ENCODE measurements around the gene HEATR9.

The HEATR9 gene

DNA sequence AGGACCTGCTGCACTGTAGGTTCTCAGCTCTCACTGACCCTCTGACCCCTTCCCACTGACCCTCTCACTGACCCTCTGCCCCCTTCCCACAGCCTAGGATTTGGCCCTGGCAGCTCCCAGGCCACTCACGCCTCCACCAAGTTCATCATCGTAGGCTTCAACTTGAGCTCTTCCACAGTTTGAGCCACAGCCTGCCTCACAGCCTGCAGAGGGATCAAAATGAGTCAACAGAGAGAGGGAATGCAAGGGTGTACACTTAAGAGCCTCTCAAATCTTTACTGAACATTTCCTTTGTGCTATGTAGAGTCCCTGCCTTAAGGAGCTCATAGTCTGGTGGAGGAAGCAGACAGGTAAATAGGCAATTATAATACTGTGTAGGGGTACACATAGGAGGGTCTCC is 12.1 kb downstream of the HEATR9 start:
- DNase-seq: no peak

DNA sequence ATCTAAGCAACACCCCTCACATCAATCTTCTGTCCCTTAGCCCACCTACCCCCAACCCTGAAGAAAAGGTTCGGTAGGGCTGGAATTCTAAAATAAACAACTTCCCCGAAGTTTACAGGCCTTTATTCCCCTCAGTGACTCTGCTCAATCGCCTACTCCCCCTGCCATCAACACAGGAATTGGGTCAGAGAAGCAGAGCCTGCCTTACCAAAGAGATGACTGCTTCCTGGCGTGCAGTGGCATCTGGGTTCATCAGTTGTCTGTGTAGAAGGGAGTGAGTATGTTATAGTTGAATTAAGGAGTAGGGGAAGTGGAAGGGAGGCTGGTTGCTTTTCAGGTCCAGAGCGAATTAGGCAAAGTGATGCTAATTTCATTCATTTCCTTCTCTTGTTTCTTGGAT is 12.7 kb downstream of the HEATR9 start:
- DNase-seq: no peak

DNA sequence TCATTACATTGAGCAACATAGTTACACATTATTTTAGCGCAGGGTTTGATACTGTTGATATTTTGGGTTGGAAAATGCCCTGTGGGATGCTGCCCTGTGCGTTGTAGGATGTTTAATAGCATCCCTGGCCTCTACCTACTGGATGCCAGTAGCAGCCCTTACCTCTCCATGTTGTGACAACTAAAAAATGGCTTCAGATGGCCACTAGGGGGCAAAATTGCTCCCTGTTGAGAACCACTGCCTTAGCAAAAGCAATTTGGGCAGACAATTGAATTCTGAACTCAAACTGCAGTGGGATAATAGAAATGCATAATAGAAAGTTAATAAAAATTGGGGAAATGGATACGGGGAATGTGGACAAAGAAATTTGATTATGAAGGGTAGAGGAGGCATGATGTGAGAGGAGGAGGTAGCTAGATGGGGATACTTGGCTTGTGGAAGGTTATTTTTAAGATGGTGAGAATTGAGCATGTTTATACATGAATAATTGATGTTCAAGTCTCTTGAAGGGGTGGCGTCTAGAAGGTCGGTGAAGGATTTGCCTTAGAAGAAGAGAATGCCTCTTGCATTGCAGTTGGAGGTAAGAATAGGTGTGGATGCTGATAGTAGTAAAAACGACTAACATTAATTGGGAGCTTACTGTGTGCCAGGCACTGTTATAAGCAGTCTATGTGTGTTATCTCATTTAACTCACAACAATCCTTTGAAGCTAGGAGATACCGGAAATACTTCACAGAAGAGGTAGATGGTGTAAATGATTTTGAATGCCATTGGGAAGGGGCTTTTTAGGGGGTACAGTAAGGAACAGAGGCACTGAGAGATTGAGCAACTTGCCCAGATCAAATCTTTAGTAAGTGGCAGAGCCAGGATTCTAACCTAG is 19.0 kb downstream of the HEATR9 start:
- DNase-seq: peak; percentile 59

DNA sequence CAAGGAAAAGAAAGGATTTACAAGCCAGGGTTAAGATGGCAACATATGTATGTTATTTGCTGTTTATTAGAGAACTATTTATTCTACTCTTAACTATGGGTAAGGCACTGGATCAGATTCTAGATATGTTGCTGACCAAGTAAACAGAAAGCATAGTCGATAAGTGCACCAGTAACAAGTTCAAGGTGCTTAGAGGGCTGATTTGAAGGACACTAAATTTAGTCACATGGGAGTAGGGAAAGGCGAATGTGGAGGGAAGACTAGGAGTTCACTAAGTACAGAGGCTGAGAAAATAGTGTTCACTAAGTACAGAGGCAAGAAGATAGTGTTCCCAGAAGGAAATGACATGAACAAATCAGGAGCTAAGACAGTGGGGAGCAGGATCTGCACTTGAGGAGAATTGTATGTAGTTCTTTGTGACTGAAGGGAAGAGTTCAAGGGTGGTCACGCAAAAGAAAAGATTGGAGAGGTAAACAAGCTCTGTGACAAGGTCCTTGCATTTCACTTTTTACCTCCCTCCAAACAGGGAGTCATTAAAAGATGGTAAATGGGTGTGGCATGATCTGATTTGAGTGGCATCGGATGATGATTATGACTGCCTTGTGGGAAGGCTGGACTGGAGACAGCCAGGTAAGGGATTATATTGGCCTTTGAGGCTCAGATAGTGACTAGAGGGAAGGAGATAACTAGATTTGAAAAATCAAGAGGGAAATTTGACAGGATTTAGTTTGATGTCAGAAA is 20.9 kb downstream of the HEATR9 start:
- no peak for DNase-seq

DNA sequence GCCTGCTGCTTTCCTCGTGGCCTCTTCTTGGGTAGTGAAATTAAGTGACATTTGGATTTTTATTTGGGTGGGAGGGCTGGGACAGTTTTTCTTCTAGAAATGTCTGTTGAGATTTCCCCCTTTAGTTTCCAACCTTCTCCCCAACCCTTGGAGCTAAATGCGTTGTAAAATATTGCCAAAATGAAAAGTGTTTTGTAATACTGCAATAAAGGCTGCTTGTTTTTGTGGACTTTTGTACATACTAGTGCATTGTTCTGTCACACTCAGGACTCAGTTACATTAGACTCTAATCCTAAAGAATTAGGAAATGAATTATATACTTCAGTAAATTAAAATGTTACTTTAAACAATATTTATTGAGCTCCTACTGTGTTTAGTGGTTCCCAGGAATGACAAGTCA is 21.7 kb downstream of the HEATR9 start:
- no peak for DNase-seq

DNA sequence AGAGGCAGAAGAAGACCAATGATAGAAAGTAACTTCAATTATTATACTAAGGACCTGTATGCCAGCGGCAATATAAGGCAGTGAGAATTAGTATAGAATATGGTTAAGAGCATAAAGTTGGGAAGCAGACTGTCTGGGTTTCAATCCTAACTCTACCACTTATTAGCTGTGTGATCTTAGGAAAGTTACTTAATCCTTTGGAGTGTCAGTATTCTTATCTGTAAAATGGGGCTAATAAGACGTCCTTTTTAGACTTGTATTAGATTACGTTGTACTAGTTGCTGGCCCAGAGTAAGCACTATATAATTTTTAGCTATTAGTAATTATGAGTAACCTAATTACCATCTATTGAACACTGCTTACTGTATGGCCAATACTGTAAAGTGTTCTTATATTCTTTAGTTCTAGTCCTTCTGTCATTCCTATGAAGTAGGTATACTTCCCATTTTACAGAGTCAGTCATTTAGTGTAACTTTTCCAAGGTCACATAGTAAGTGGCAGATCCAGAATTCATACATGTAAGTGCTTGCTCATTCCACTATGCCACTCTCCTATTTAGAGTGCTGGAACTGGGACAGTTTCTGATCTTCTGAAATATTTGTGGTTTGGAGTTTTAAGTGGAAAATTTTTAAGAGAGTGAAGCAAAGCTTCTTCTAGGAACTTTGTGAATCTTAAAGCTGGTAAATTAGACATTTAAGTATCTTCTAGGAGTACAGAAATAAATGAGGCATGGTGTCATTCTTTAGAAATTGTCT is 22.5 kb downstream of the HEATR9 start:
- DNase-seq: no peak

DNA sequence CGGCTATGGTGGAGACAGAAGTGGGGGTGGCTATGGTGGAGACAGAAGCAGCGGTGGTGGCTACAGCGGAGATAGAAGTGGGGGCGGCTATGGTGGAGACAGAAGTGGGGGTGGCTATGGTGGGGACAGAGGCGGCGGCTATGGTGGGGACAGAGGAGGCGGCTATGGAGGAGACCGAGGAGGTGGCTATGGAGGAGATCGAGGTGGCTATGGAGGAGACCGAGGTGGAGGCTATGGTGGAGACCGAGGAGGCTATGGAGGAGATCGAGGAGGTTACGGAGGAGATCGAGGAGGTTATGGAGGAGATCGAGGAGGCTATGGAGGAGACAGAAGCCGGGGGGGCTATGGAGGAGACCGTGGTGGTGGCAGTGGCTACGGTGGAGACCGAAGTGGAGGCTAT is 24.1 kb downstream of the HEATR9 start:
- no peak for DNase-seq

DNA sequence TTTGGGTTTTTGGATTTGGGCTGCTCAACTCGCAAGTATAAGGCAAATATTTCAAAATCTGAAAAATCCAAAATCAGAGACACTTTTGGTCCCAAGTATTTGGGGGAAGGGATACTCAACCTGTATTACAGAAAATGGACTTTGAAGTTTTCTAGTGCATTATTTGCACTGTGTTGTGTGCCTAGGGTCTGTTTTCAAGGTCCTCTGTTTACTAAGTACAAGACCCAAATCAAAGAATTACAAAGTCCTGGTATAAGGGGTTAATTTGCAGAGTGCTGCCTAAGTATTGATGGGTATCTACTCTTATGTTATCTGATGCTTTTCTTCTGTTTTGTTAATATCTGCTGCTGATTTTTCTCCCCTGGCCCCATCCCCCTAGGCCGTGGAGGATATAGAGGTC is 25.0 kb downstream of the HEATR9 start:
- DNase-seq: no peak

DNA sequence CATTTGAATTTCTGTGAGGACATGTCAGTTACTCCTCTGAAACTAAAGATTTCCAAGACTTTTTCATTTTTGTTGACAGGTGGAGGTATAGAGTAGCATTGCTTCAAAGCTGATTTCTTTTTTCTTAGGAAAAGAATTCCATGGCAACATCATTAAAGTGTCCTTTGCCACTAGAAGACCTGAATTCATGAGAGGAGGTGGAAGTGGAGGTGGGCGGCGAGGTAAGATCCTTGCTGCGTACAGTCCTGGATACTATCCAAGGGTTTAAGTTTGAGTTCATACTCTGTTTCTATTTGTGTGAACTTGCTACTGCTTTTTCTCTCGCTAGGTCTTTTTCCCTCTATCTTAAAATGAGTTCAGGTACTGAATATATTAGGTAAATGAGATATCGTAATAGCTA is 26.5 kb downstream of the HEATR9 start:
- no peak for DNase-seq

DNA sequence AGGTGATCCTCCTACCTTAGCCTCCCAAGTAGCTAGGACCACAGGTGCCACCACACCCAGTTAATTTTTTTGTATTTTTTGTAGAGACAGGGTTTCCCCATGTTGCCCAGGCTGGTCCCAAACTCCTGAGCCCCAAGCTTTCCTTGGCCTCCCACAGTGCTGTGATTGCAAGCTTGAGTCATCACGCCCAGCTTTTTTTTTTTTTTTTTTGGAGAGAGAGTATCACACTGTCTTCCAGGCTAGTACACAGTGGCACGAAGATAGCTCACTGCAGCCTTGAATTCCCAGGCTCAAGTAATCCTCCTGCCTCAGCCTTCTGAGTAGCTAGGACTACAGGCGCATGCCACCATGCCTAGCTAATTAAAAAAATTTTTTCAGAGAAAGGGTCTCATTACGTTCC is 27.2 kb downstream of the HEATR9 start:
- no peak for DNase-seq

DNA sequence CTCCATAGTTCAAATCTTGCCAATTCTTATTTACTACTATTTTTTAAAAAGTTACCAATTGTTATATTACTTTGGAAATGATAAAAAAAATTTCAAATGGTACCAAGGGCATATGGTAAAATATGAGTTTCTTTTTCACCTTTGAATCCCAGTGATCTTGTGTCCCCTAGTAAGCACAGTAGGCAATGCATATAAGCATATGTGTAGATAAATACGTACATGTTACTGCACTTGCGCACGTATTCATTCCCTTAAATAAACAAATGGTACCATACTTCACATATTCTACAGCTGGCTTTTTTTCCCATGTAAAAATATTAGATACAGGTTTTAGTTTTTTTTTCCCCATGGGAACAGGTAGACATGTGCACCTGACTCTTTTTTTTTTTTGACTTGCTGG is 27.6 kb downstream of the HEATR9 start:
- no peak for DNase-seq

DNA sequence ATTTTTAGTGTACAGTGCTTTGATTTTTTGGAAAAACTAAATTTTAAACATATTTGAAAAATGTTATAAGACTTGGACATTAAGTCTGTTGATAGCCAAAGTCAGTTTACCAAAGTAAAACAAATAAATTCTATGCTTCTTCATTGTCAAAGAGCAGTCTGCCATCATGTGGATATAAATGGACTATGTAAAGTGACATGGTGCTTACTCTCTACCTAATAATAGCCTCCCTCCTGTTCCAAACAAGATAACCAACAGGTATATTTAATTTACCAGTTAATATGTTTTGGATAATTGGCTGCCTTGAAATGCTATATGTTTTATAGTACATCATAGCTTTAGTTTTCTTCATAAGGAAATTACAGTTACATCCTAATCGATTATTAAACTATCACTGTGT is 43.5 kb downstream of the HEATR9 start:
- DNase-seq: no peak

DNA sequence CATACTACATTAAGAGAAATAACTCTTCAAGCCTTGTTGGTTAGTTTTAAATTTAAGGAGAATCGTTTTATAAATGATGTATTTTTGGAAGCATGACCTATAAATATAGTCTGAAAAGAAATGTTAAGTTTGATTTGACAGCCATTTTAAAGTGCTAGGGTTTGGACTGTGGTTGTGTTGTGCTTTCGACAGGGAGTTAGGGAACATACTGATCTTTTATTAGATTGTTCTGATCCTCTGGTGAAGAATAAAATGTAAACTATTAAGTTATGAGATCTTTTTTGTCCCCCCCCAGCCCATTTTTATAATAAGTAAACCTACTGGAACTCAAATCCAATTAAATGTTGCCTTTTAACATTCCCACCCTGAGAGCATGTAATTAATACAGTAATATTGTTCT is 47.4 kb downstream of the HEATR9 start:
- no peak for DNase-seq

DNA sequence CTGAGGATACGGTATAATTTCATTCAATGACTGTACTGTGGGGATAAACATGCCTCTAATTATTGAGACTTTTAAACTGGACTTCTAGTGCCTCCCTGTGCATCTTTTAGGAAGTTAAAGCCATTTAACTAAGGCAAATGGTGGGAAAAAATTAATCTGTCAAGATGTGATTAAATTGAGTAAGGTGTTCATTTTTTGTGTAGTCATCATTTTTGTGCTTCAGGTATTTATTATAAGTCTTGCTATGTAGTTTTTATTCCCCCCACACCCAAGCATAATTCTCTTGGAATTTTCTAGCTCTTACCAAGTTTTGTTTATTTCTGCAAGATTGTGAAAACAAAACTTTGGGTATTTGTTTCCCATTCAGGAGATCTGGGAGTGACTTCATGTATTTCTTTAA is 49.2 kb downstream of the HEATR9 start:
- no peak for DNase-seq

DNA sequence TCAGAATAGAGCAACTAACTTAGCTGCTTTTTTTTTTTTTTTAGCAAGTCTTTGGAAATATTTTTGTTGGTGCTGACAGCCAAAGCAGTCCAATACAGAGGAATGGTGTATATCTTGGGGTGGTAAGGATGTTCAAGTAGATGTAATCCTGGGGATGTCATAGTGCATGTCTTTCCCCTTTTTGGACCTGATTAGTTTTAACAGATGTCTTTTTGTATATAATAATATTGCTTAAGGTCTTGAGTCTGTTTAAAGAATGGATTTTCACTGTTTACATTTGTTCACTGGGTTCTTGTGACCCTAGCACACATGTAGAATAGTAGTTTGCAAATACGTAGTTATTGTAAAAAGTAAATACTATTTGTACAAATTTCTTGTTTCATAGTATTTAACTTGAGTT is 51.5 kb downstream of the HEATR9 start:
- DNase-seq: no peak

DNA sequence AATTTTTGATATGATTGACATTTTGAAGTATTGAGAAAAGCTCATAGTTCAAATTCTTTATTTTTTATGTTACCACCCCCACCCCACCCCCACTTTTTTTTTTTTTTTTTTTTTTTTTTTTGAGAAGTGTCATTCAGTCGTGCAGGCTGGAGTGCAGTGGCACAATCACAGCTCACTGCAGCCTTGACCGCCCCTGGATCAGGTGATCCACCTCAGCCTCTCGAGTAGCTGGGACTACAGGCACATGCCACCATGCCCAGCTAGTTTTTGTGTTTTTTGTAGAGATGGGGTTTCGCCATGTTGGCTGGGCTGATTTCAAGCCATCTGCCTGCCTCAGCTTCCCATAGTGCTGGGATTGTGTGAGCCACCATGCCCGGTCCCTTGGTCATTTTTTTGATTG is 52.0 kb downstream of the HEATR9 start:
- DNase-seq: no peak

DNA sequence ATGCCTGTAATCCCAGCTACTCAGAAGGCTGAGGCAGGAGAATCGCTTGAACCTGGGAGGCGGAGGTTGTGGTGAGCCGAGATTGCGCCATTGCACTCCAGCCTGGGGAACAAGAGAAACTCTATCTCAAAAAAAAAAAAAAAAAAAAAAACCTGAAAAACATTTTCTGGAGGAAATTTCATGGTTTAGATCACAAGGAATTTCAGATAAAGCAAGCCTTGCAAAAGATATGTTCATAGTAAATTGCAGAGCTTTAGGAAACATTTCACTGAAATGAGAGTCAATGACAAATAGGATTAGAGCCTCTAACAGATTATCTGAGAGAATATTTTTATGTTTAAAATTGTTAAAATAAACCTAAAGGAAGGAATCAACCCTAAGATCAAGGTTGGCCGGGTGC is 56.2 kb downstream of the HEATR9 start:
- no peak for DNase-seq

DNA sequence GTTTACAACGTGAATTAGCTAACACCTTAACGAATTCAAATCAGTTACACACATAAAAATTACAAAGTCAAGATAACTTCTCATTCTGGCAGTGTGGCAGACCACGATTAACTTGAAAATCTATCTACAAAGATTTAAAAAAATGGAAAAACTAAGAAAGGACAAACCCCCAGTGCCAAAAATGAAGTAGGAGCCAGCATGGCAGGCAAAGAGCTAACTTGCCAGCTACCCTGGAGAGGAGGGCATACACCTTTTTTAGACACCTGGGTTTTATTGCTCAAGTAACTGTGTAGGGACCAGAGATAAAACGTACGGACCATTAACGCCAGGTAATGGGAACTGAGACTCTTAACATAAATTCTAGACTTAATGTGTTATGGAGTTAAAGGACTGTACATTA is 56.9 kb downstream of the HEATR9 start:
- DNase-seq: no peak

DNA sequence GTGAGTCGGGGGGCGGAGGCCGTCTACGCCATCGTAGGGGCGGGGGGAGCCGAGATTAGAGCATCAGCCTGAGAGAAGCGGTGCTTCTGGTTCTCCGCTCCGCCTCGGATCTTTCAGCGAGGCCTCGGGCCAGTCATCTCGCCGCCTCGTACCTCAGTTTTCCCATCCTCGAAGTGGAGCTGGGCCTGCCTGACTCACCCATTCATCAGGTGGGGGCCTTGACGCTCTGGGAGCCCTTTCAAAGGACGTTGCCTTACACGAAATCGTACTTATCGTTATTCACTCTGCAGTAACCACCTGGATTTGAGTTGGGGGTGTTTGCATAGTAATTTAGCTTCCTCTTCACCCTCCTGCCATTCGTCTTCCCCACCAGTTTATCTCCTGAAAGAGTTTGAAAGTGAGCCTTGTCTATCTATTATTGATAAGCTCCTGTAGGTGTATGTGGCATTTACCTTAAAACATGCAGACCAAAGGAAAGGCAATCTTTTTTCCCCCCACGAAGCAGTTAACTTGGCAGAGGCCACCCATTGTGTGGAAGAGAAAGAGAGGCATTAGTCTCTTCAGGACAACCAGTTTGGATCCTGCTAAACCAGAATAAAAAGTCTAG is 58.7 kb downstream of the HEATR9 start:
- peak; percentile 75 for DNase-seq

DNA sequence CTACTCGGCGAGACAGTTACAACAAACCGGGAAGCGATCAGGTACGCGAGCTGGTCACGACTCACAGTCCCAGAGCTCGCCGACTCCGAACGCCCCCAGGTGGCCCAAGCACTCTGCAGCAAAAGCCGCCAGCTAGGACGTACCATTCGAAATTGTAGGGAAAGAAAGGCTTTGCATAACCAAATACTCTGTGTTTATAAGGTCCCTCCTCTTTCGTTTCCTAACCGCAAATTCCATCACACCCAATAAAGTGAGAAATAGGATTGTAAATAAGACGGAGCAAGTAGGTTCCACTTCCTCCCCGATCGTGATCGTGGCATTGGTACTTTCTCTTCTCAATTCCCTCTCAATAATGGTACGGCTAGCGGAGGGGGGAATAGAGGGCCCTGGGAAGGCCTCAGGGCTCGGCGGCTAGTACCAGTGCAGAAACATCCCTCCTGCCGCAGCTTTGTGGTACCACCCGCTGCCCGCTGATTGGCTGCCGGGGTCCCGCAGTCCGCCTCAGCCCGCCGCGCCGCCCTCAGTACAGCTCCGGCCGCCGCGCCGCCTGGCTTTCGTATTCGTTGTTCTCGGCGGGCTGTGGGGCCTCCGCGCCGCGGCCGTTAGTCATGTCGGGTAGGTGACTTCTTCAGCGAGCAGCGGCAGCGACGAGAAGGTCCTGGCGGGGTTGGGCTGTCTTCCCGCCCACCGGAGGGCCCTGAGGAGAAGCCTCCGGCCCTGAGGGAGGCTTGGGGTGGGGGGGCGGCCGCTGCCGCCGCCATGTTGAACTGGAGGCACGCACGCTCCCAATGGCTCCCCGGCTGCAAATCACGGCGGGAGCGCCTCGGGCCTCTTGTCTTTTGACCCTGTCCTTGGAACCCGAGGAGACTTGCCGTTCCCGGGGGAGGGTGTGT is 59.5 kb downstream of the HEATR9 start, which contains the start of gene TAF15:
TAF15 (plus strand) TSS at position 523 of the 893 bp plus-strand sequence; CDS start at position 609, 86 bp downstream.
- DNase-seq: peak; percentile 99

DNA sequence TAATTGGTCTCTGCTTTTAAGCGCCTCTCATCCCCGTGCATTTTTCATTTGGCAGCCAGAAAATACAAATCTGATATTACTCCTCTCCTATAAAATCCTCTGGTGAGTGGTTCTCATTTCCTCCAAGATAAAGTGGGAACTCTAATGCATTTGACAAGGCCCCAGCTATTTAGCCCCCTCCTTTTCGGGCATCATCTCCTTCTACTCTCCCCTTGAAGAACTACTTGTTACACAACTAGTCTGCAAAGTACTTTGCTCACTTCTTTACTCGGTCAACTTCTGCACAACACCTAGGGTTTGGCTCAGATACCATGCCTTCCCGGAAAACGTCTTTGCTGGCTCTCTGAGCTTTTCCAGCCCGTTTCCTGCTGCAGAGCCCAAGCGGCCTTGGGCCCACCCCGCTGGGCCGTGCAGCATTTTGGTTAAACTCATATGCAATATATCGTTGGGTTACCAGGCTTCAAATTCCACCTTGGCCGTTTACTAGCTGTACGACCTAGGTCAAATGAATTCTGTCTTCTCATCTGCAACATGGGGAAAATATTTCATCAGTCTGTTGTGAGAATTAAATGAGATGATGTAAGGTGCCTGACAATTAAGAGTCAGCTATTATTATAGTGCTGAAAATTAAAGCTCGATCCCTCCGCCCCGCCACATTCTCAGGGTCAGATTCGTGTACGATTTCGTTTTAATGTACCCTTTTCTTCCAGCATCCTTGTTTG is 60.3 kb downstream of the HEATR9 start:
- DNase-seq: no peak

All from NCI-H1436 (cell line).